Mammary epithelial cell (primary cell): ENCODE measurements around the gene TDRD5.

Experiments used
- EZH2 ChIP-seq: IDR thresholded peaks from 2 replicates; pipeline ENCODE4 v1.6.1; 2012; ENCODE audit warnings: low read length, inconsistent platforms, borderline replicate concordance
- TF ChIP-seq, protein P1 (sequence below), 2 donors: IDR thresholded peaks in 1 of 2; conservative IDR thresholded peaks in 1 of 2; 2 replicates each; pipeline ENCODE4 v1.5.1; 2011 to 2012; ENCODE audit warnings: inconsistent platforms in 2 of 2, low read length in 2 of 2, mild to moderate bottlenecking in 2 of 2, control low read depth in 1 of 2, low read depth in 1 of 2; ENCODE audit not compliant: insufficient read depth in 1 of 2; ENCODE audit errors: extremely low read depth in 1 of 2

GRCh38 chr1:179729881-179730280 lies 138.2 kb downstream of the TDRD5 start:
- TF ChIP-seq, protein P1, sequence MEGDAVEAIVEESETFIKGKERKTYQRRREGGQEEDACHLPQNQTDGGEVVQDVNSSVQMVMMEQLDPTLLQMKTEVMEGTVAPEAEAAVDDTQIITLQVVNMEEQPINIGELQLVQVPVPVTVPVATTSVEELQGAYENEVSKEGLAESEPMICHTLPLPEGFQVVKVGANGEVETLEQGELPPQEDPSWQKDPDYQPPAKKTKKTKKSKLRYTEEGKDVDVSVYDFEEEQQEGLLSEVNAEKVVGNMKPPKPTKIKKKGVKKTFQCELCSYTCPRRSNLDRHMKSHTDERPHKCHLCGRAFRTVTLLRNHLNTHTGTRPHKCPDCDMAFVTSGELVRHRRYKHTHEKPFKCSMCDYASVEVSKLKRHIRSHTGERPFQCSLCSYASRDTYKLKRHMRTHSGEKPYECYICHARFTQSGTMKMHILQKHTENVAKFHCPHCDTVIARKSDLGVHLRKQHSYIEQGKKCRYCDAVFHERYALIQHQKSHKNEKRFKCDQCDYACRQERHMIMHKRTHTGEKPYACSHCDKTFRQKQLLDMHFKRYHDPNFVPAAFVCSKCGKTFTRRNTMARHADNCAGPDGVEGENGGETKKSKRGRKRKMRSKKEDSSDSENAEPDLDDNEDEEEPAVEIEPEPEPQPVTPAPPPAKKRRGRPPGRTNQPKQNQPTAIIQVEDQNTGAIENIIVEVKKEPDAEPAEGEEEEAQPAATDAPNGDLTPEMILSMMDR (conservative IDR thresholded peaks at IDR 0.05 in 1 of 2, IDR thresholded peaks at IDR 0.05 in 1 of 2; ENCODE audit: extremely low read depth in 1 of 2, insufficient read depth in 1 of 2, low read depth in 1 of 2, low read length in 2 of 2), result no peak
- TF ChIP-seq EZH2, result no peak
